A673 (cell line): ENCODE results near the gene ARV1. TPM values are rescaled to one million over a fixed set of nuclear protein-coding genes. Genes with fewer than 3 reads are reported as not detected.

Experiments used
- BruUV-seq: library from RNA; stranded (reverse); fragments of 400-500 nt; replicated peaks from 2 replicates; lab custom pipeline; 2021; lab: Mats Ljungman, UMichigan
- CTCF ChIA-PET: fragments of 300-600 bp; sonication (Branson Sonifier 250); formaldehyde crosslinking; loops from one replicate; lab custom pipeline; 2022; ENCODE audit warnings: antibody characterized with exemption; lab: Charles Lee
- POLR2A ChIA-PET: fragments of 300-600 bp; sonication (Branson Sonifier 250); formaldehyde crosslinking; loops from one replicate; lab custom pipeline; 2022; ENCODE audit warnings: antibody characterized with exemption; ENCODE audit not compliant: low non-redundant PET; lab: Charles Lee
- DNase-seq: peaks from one replicate; pipeline ENCODE4 v3.0.0-alpha.2; 2015; ENCODE audit warnings: low spot score
- H3K27ac ChIP-seq: fragments of 200-600 bp; sonication (generic); 2 replicates; pipeline ENCODE4 v1.5.1; 2016; ENCODE audit warnings: mixed run types, low read depth, mild to moderate bottlenecking, mixed read lengths, antibody characterized with exemption, low read length; ENCODE audit not compliant: poor library complexity, severe bottlenecking
- H3K27me3 ChIP-seq: fragments of 200-600 bp; sonication (generic); replicated peaks from 2 replicates; pipeline ENCODE4 v1.6.1; 2017; ENCODE audit warnings: mixed run types, low read depth, mild to moderate bottlenecking, mixed read lengths, antibody characterized with exemption, low read length; ENCODE audit not compliant: insufficient read depth, poor library complexity
- H3K36me3 ChIP-seq: fragments of 200-600 bp; sonication (generic); 2 replicates; pipeline ENCODE4 v1.6.1; 2016; ENCODE audit warnings: mixed run types, mild to moderate bottlenecking, mixed read lengths, antibody characterized with exemption, low read length; ENCODE audit not compliant: insufficient read depth, poor library complexity, severe bottlenecking
- H3K4me1 ChIP-seq: fragments of 200-600 bp; sonication (generic); 2 replicates; pipeline ENCODE4 v1.6.1; 2017; ENCODE audit warnings: mixed run types, mild to moderate bottlenecking, mixed read lengths, antibody characterized with exemption, low read length; ENCODE audit not compliant: insufficient read depth, poor library complexity, severe bottlenecking
- H3K4me3 ChIP-seq: fragments of 200-600 bp; sonication (generic); 2 replicates; pipeline ENCODE4 v1.5.1; 2016; ENCODE audit warnings: low read depth, mixed run types, mild to moderate bottlenecking, mixed read lengths, low read length; ENCODE audit not compliant: poor library complexity, severe bottlenecking
- H3K9me3 ChIP-seq: fragments of 200-600 bp; sonication (generic); 2 replicates; pipeline ENCODE4 v1.6.1; 2016; ENCODE audit warnings: mixed run types, low read depth, mild to moderate bottlenecking, mixed read lengths, antibody characterized with exemption, low read length; ENCODE audit not compliant: poor library complexity, severe bottlenecking
- CTCF ChIP-seq: fragments of 300-800, 200-600 bp; sonication (generic); conservative IDR thresholded peaks from 2 replicates; pipeline ENCODE4 v1.5.1; 2017; ENCODE audit warnings: low read depth, mild to moderate bottlenecking, antibody characterized with exemption, low read length, moderate library complexity, mixed read lengths
- EZH2 ChIP-seq: fragments of 200-600 bp; sonication (generic); IDR thresholded peaks from 2 replicates; pipeline ENCODE4 v1.6.1; 2017; ENCODE audit warnings: borderline replicate concordance, low read depth, mild to moderate bottlenecking, mixed read lengths, antibody characterized with exemption, low read length; ENCODE audit not compliant: poor library complexity, severe bottlenecking
- intact Hi-C: fragments of 100-400 bp; cut with micrococcal nuclease; formaldehyde crosslinking; loops from one replicate; pipeline ENCODE4 v1.10.0; 2022; ENCODE audit not compliant: unreplicated experiment
- total RNA-seq: library from RNA; stranded (reverse); gene quantifications from 2 replicates; pipeline ENCODE4 v1.2.3, GENCODE V29; 2021

Gene ARV1
- total RNA-seq, 1 experiment from 2014 or later, result 27.3 TPM

GRCh38 chr1:230987448-230987847 is 8.6 kb downstream of the ARV1 start:
- Histone ChIP-seq H3K27ac (no peak overlapping the region), H3K36me3 (peaks cover 18% of the 10 kb centered on the region), H3K4me1 (peaks cover 9% of the 10 kb centered on the region), H3K4me3 (no peak overlapping the region), H3K27me3 (no peaks in the 10 kb centered on the region), H3K9me3 (no peaks in the 10 kb centered on the region)
- ChIA-PET POLR2A (no interaction called here), CTCF (no interaction called here)
- TF ChIP-seq EZH2 (no peak), CTCF (no peak)
- DNase-seq, result no peak
- no TSS peak for BruUV-seq
- intact Hi-C loops, result no loop called here

- CTCF ChIA-PET, result no interaction called here
- DNase-seq, result no peak
- no TSS peak for BruUV-seq
- H3K27me3 ChIP-seq, result no peaks in the 10 kb centered on the region
- H3K27ac ChIP-seq, result no peak overlapping the region
- H3K36me3 ChIP-seq, result peaks cover 41% of the 10 kb centered on the region
- TF ChIP-seq CTCF (no peak), EZH2 (no peak)
- no peaks in the 10 kb centered on the region for H3K9me3 ChIP-seq
- H3K4me1 ChIP-seq, result peaks cover 5% of the 10 kb centered on the region
- POLR2A ChIA-PET, result interaction anchor here (0.6 kb wide), 1 partner anchor 1433 kb away, joined by 13 read pairs; no protein-coding TSS in a partner anchor
- H3K4me3 ChIP-seq, result no peak overlapping the region
- intact Hi-C loops, result no loop called here
These were observed 13.3 kb downstream of the ARV1 start for GRCh38 chr1:230992100-230992774.

- Histone ChIP-seq H3K36me3 (peaks cover 41% of the 10 kb centered on the region), H3K4me3 (no peak overlapping the region), H3K27ac (no peak overlapping the region), H3K4me1 (peaks cover 5% of the 10 kb centered on the region), H3K27me3 (no peaks in the 10 kb centered on the region), H3K9me3 (no peaks in the 10 kb centered on the region)
- TF ChIP-seq CTCF (no peak), EZH2 (no peak)
- ChIA-PET POLR2A (no interaction called here), CTCF (no interaction called here)
- intact Hi-C loops, result no loop called here
- no TSS peak for BruUV-seq
- no peak for DNase-seq
These were observed 16.0 kb downstream of the ARV1 start for GRCh38 chr1:230994860-230995259.
